Posterior vena cava (tissue), 2 donors: ENCODE data around the gene GALNT12. TPM values are rescaled to one million over a fixed set of nuclear protein-coding genes. Genes with fewer than 3 reads are reported as not detected.

Experiments used
- DNase-seq: peaks from one replicate; pipeline ENCODE4 v3.0.0-alpha.2; 2020; ENCODE audit warnings: low spot score
- intact Hi-C, 2 donors: fragments of 100-400 bp; cut with DNase I; formaldehyde crosslinking; loops; one replicate each; pipeline versions ENCODE4 v1.14.1 to v1.14.2; 2022 to 2023
- total RNA-seq, 2 donors: library from RNA; stranded (reverse); fragmentation: NEBNext Ultra II Directional; extraction: Animal tissue kit (Norgen Biotek cat#: 25700); gene quantifications; one replicate each; pipeline ENCODE4 v1.2.1, GENCODE V29; 2021
- donor health status: DM: yes; HTN: yes; CAD: no.
- donor health status: DM: yes; HTN: yes; CAD: no.

GALNT12 gene
- total RNA-seq, 2 donors from 2014 or later, result 16.1 to 17.6 TPM

DNA sequence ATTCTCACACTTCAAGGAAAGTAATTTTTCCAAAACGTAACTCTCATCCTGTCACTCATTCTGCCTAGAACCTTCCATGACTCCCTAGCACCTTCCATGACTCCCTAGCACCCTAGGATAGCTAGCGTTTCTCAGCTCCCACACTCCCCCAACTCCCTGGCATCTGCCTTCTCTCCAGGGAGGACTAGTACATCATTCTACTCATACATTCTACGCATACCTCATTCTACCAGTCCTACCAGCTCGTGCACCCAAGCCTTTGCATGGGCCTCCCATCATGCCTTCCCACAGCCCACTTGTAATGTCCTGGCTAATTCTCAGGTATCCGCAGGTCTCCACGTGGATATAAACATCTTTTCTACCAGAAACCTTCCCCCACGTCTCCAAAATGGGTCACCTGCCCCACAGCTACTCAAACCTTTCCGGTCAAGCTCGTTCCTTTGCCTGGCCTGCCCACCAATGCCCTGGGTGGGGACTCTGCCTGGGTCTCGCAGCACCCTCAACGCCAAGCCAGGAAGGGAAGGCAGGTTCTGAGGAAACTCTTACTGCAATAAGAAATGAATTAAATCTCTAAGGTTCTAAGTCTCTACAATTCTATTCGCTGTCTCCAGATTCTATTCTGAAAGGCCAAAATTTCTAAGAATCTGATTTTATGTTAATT lies 12.0 kb upstream of the GALNT12 start:
- DNase-seq, result no peak
- intact Hi-C loops, result no loop called here

DNA sequence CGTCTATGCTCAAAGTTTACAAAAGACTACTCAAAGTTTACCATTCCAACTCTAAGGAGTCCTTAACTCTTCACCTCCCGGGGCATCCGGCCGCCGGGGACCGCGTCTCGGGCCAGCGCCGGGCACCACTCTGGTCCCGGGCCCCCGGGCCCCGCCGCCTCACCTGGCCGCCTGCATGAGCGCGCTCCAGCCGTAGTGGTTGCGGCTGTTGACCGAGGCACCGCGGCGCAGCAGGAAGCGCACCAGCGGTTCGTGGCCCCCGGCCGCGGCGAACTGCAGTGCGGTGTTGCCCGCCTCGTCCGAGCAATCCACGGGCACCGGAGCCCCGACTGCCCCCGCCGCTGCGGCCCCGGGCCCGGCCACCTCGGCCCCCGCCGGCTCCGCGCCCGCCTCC lies 11.5 kb upstream of the GALNT12 start:
- intact Hi-C loops, result no loop called here
- DNase-seq, result peak; percentile 86

- intact Hi-C loops, result no loop called here
Measured at GRCh38 chr9:98796364-98797101, 10.9 kb upstream of the GALNT12 start, which contains the start of gene ANKS6. Gene ANKS6, minus strand, starts transcription at chr9:98796555. Its CDS starts 64 bp downstream, at chr9:98796491.

DNA sequence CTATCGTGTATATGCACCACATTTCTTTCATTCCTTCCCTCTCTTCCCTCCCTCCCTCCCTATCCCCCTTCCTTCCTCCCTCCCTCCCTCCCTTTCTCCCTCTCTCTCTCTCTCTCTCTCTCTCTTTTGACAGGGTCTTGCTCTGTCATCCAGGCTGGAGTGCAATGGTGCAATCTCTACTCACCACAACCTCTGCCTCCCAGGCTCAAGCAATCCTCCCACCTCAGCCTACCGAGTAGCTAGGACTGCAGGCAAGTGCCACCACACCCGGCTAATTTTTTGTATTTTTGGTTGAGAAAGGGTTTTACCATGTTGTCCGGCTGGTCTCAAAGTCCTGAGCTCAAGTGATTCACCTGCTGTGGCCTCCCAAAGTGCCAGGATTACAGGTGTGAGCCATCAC lies 10.0 kb upstream of the GALNT12 start:
- intact Hi-C loops, result no loop called here
- DNase-seq, result no peak

More at GRCh38 chr9:98796364-98797101, 10.9 kb upstream of the GALNT12 start, which contains the start of gene ANKS6:
- peak; percentile 94 for DNase-seq

- intact Hi-C loops, result no loop called here
- no peak for DNase-seq
Measured at GRCh38 chr9:98798254-98798653, 9.2 kb upstream of the GALNT12 start.

DNA sequence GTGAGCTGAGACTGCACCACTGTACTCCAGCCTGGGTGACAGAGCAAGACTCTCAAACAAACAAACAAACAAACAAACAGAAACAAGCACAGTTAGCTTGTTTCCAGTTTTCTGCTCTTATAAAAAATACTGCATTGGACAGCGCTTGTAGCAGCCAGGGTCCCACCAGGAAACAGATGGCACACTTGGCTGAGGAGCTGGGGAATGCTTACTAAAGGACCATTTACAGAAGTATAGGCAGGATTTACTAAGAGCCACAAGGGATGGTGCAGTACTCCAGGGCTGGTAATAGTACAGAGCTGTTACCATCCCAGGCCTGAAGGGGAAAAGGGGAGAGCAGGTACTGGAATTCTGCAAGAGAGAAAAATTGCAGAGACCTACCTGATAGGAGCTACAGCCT lies 5.9 kb upstream of the GALNT12 start:
- intact Hi-C loops, result no loop called here
- no peak for DNase-seq

DNA sequence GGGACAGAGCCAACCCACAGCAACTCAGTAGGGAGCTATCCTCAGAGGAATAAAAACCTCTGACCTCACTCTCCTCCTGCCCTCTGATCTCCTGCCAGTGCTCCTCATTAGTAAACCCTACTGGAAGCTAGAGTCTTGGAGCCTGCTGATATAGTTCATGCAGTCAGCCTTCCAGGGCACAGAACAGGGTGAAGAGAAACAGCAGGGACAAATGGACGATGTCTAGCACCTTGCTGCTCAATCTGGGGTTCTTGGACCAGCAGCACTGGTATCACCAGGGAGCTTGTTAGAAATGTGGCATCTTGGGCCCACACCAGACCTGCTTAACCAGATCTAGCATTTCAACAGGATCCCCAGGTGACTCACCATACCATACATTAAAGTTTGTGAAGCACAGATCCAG lies 5.5 kb upstream of the GALNT12 start:
- no peak for DNase-seq
- intact Hi-C loops, result no loop called here

DNA sequence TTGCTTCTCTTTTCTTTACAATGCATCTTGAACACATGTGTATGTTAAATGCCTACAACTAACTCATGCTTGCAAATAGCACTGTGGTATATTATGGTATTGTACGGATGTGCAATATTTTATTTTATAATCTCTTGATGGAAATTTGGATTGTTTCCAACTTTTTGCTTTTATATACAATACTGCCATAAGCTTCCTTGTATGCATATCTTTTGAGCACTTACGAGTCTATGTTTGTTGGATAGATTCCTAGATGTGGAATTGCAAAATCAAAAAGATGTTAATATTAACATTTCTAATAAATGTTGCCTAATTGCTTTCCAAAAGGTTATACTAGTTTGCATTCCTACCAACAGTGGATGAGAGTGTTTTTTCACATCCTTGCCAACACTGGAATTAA lies 3.4 kb upstream of the GALNT12 start:
- intact Hi-C loops, result no loop called here
- no peak for DNase-seq

GRCh38 chr9:98805506-98806272 lies 1.8 kb upstream of the GALNT12 start:
- DNase-seq, result peak; percentile 68
- intact Hi-C loops, result no loop called here

GRCh38 chr9:98806394-98807035 lies 955 bp upstream of the GALNT12 start:
- intact Hi-C loops, result no loop called here
- no peak for DNase-seq

- no peak for DNase-seq
- intact Hi-C loops, result no loop called here
Measured at GRCh38 chr9:98807814-98808195, 335 bp downstream of the GALNT12 start.

DNA sequence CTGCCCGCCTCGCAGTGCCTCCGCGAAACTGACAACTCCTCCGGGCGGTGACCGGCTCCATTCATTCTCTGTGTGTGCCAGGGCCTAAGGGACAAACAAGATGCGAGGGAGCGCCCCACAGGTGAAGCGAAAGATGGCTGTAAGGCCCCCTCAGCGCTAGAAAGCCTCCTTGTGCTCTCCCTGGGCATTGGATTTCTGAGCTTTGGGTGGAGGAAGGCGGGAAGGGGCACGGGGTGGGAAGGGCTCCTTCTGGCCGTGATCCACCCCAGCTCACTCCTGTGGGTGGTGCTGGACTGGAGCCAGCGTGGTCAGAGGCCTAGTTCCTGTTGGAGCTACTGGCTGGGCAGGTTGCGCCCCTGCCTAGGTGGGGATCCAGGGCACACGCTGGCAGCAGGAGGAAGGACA lies 943 bp downstream of the GALNT12 start:
- no peak for DNase-seq
- intact Hi-C loops, result no loop called here

DNA sequence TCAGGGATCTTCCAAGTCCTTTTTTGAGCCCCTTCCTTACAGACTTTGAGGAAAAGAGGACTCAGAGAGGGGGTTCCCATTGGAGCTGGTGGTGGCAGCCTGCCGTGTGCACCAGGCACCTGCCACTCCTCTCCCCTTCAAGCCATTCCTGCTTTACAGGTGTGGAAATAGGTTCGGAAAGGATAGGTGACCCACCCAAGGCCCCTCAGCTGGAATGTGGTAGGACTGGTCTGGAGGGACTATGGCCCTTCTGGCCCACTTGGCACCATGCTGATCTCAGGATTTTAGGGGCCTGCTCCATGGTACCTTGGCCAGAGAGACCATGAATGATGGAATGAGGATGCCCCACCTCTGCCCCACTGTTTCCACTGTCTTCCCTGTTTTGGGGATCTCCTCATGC lies 1.4 kb downstream of the GALNT12 start:
- DNase-seq, result no peak
- intact Hi-C loops, result no loop called here

DNA sequence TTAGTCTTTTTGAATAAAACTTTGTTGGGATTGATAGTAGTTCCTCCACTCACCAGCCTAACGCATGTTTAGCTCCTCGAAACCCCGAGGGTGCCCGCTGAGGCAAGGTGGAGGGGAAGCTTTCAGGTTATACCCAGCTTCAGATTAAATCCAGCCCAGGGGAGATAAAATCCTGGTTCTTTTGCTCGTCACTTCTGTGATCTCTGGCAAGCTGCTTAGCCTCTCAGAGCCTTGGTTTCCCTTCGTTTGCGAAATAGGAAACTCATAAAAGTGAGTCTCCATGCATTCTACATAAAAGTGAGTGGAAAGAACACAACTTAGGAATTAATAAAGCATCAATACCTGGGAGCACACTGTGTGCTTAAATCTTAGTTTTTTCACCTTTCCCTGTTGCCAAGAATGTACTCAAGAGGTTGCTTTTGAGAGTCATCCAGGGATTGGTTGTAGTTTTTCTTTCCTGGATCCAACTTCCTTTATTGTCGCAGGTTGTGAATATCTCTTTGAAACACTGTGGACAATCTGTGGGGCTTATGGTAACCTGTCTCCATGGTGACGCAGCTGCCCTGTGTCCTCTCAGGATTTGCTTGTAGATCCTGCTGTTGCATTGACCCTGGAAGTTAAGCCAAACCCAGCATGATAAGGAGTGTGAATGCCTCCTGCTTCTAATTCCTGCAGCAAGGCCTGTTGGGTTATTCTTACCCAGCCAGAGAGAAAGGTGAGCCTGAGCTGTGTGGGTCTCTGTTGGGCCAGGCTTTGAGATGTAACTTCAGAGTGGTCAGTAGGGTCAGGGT lies 2.0 kb downstream of the GALNT12 start:
- no peak for DNase-seq
- intact Hi-C loops, result no loop called here

GRCh38 chr9:98810102-98810842 lies 2.8 kb downstream of the GALNT12 start:
- intact Hi-C loops, result no loop called here
- DNase-seq, result no peak

DNA sequence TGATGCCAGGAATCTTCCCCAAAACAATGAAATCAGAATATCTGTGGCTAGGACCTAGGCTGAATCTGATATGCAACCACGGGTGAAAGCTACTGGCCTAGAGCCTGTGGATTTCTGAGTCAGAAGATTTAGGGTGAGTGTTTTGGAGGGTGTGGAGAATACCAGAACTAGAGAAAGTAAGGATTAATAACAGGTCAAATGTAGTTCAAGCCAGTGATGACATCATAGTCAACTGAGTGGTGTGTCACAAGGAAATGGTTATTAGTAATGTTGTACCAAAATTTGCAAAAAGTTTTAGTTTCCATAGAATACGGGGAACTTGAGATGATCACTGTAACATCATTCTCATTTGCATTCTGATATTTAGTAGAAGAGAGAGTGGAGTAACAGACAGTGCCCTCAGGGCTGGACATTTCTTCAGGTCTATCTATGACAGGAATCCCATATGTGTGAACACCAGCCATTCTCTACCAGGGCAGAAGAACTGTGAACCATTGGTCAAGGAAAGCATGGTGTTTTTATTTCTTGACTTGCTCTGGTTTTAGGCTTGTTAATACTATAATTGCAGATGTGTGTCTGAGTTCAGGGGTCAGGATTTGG lies 3.7 kb downstream of the GALNT12 start:
- no peak for DNase-seq
- intact Hi-C loops, result no loop called here

GRCh38 chr9:98815391-98815951 lies 8.0 kb downstream of the GALNT12 start:
- intact Hi-C loops, result no loop called here

GRCh38 chr9:98818764-98819163 lies 11.3 kb downstream of the GALNT12 start:
- intact Hi-C loops, result no loop called here
- no peak for DNase-seq

More at GRCh38 chr9:98815391-98815951, 8.0 kb downstream of the GALNT12 start:
- no peak for DNase-seq
